Right renal pelvis (tissue), 4 donors: ENCODE measurements around the gene MPV17. TPM values are rescaled to one million over a fixed set of nuclear protein-coding genes. Genes with fewer than 3 reads are reported as not detected.
"Not testable (repeated sequence)": the region's sequence is repeated elsewhere in the genome, so short reads cannot be mapped to it uniquely, and the experiment has no call there.

Source experiments
- DNase-seq, 4 donors: peaks; one replicate each; pipeline ENCODE4 v3.0.0-alpha.2; 2013; ENCODE audit warnings: low read depth in 4 of 4, low spot score in 3 of 4, missing footprints in 1 of 4
- polyA plus RNA-seq, 4 donors: library from polyadenylated mRNA; unstranded; fragments of 120-200 nt; gene quantifications; one replicate each; pipeline ENCODE4 v1.2.1, GENCODE V29; 2013; ENCODE audit not compliant: insufficient read length in 4 of 4

MPV17 gene
- polyA plus RNA-seq, 4 donors, result 76.0 to 86.2 (median 78.0) TPM

DNA sequence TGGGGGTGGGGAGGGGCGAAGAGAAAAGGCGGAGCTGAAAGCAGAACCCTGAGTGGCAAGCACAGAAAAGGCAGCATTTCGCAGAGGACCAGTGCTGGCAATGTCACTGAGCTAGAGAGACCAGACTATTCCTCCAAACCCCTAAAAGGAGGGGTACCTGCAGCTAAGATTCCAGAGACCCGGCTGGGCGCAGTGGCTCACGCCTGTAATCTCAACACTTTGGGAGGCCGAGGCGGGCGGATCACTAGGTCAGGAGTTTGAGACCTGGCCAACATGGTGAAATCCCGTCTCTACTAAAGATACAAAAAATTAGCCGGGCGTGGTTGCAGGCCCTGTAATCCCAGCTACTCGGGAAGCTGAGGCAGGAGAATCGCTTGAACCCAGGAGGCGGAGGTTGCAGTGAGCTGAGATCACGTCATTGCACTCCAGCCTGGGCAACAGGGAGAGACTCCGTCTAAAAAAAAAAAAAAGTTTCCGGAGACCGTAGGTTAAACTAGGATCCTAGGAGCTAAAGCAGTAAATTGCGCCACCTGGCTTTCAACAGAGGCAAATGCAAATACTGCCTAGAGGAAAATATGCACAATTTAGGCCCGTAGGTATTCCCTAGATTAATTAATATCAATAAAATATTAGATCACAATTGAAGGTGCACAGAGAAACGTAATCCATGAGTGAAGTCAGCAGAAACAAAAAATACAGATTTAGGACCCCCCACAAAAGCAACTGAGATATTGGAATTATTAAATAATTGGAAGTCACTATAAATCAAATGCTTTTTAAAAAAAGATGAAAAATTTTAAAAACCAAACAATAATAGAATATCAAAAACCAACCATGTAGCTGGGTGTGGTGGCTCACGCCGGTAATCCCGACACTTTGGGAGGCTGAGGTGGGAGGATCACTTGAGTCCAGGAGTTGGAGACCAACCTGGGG, 19.5 kb downstream of the MPV17 start:
- no peak for DNase-seq

DNA sequence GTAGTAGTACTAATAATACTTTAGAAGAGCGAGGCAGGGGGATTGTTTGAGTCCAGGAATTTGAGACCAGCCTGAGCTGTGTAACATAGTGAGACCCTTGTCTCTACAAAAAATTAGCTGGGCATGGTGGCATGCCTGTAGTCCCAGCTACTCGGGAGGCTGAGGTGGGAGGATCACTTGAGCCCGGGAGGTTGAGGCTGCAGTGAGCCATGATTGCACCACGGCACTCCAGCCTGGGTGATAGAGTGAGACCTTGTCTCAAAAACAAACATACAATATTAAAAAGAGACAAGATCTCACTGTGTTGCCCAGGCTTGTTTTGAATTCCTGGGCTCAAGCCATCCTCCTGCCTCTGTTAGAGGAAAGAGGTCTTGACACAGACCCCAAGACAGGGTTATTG, 22.3 kb downstream of the MPV17 start:
- not testable (repeated sequence) for DNase-seq

DNA sequence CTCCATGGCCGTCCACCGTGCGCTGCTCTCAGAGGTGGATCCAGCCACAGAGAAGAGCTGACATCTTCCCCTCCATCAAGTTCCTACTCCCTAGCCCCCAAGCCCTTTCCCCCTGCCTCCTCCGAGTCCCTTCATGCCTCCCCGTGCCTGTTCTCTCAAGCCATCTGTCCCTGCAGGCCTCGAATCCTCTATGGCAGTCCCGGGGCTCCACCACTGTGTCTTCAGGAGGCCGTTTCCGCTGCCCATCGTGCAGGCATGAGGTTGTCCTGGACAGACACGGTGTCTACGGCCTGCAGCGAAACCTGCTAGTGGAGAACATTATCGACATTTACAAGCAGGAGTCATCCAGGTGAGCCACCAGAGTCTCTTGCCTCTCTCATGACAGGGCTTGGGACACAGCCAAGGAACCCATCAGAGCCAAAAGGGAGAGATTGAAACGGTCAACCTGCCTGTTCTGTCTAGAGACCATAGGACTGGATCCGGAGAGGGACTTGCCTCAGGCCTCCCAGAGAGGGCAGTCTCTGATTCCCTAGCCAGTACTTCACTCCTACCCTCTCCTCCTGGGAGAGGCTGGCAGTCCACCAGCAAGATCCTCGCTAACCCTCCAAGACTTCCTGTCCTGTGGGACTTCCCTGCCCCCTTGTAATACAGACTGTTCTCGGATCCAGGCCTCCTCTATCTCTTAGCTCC, 24.4 kb downstream of the MPV17 start:
- DNase-seq, result no peak

DNA sequence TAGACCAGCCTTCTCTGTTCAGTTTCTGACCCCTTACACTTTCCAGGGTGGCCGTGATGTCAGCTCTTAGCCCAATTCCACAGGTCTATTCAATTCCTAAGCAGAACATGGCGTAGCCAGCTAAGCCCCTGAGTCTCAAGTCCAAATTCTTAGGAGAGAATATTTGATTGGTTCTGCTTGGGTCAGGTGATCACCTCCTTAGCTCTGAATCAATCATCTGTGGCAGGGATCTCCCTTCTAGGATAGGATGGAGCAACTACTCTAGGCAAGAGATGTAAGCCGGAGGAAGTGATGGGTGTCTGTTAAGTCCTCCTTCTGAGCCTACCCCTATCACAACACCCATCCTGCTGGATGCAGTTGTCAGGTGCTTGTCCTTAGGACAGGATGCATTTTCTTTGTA, 25.7 kb downstream of the MPV17 start:
- no peak for DNase-seq

- no peak for DNase-seq
Measured at GRCh38 chr2:27296481-27296880, 26.4 kb downstream of the MPV17 start.

- no peak for DNase-seq
Measured at GRCh38 chr2:27294928-27295327, 28.0 kb downstream of the MPV17 start.

DNA sequence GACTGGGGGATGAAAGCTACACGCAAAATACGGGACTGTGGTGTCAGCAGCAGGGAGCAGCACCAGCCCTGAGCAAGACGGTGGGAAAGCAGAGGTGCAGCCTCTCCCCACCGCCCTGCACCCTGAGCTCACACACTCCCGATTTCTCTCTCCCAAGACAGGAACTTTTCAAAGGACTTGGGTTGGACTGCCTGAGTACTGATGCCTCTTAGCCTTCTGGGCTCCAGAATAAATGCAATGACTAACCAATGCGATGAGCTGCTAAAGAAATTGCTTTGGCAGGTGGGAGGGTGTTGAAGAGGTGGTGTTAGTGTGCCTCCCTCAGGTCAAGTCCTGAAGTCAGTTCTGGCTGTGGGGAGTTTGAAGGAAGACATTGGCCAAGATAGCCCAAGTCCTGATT, 31.0 kb downstream of the MPV17 start:
- no peak for DNase-seq

- DNase-seq, result no peak
Measured at GRCh38 chr2:27290549-27290948, 32.3 kb downstream of the MPV17 start.

DNA sequence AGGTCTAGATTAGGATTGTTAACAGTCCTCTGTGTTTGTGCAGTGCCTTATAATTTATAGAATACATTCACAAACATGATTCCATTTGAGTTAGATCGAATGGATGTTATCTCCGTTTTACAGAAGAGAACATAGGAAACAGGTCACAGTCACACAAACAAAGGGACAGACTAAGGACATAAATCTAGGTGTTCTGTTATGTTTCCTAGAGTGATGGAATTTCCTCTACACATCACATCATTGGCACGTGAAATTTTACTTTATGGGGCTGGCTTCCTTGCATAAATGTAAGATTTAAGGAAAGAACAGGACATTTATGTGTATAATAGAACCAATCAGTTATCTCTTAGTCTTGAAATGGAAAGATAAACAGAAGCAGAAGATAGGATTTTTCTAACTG, 34.3 kb downstream of the MPV17 start:
- no peak for DNase-seq

- DNase-seq, result no peak
Measured at GRCh38 chr2:27285481-27285880, 37.4 kb downstream of the MPV17 start.

DNA sequence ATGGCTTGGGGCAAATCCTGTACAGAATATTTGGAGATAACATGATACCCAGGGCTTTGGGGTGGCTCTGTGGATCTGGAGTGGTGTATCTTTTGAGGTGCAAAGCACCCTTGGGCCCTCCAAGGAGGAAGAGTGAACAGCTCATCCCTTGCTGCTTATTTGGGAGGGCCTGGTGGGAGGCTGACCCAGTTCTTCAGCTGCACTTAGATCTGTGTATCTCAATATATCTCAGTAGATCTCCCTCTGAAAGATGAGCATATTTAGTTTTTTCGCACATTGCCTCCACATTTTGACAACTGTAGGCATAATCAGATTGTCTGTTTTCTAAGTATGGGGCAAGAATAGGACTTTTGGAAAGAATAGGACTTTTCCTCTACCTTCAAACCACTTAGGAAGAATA, 37.9 kb downstream of the MPV17 start:
- no peak for DNase-seq

- DNase-seq, result no peak
Measured at GRCh38 chr2:27282892-27283291, 40.0 kb downstream of the MPV17 start.

- DNase-seq, result no peak
Measured at GRCh38 chr2:27281855-27282559, 40.9 kb downstream of the MPV17 start, which contains the start of gene TRIM54. TSS of gene TRIM54 (plus strand) at chr2:27282429. CDS start at chr2:27282732, 303 bp downstream.

DNA sequence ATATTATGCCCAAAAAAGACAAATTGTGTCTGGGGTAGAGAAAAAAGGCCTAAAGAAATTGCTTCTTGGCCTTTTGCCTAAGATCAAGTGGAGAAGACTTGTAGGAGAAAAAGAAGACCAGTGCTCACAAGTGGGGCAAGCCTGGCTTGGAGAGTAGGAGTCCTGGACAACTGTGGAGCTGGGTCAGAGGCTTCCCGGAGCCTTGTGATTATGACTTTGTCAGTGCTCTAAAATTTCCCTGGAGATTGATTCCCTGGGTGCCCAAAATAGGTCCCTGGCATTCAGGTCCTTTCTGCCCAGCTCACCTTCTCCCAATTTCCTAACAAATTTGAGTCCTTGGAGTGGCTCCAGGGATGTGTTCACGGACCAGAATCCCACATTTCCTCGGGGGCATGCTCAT, 41.5 kb downstream of the MPV17 start:
- DNase-seq, result no peak

DNA sequence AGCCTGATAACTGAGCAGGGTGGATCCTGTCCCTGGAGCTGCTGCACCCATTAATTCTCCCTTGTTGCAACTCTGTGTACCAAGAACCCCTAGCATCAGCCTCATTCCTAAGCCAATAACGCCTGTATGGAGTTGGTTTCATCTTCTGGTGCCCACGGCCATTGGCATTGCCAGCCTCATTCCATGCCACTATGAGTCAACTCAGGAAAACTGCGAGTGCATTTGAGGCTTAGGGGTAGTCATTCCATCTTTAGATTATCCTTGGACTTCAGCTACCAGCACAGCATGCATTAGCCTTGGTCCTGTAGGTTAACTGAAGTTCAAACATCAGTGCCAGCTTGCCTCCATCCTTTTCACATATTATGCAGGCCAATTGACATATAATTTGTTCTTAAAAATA, 42.1 kb downstream of the MPV17 start:
- DNase-seq, result no peak

DNA sequence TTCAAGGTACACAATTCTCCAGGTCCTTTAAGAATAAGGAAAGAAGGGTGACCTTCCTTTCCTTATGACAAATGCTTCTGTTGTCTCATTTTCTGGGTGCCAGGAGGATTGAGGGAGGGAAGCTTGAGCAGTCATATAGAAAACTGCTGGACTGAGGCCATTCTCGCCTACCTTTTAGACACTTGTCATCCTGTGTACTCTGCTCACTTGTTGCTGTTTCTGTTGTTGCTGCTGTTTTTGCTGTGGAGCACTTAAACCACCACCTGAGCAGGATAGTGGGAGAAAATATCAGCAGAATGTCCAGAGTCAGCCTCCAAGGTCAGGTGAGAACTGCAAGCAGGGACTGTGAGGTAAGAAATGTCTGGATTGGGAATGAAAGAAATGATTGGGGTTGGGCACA, 44.9 kb downstream of the MPV17 start:
- DNase-seq, result no peak

- DNase-seq, result no peak
Measured at GRCh38 chr2:27275211-27276150, 47.4 kb downstream of the MPV17 start, which contains the start of gene DNAJC5G. TSS of gene DNAJC5G (plus strand) at chr2:27275433. CDS start at chr2:27276729, 1,296 bp downstream.

GRCh38 chr2:27272537-27273522, 50.1 kb downstream of the MPV17 start:
- not testable (repeated sequence) for DNase-seq
